DLD1 (cell line): Measurements from ENCODE around the gene COX14.

Experiments used
- in situ Hi-C: cut with HindIII; loops from 2 replicates; pipeline ENCODE4 v1.10.0; 2017; ENCODE audit warnings: low sequenced_read_pairs

COX14 gene

DNA sequence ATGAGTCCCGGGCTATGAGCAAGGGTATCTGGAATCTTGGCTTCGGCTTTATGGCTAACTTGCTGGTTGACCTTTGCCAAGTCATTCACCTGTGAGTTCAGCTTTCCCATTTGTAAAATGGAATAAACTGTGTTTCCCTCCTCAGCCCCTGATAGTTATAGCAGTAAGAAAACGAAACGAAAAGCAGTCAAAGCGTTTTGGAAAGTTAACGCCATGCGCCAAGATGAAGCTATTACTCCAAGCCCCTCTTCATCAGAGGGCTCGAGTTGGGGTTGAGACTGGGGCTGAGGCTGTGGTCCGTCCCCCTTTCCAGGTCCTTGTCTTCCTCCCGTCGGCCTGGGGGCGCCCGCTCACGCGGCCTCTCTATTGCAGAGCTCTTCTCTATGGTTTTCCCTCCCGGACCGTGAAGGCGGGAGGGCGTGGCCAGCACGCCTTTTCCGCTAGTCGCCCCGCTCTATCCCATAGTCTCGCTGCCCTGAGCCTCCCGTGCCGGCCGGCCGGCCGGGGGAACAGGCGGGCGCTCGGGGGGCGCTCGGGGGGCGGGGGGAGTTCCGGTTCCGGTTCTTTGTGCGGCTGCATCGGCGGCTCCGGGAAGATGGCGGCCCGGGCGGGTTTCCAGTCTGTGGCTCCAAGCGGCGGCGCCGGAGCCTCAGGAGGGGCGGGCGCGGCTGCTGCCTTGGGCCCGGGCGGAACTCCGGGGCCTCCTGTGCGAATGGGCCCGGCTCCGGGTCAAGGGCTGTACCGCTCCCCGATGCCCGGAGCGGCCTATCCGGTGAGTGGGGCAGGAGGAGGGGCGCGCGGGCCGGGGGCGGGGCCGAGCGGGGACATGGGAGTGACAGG, 27.0 kb upstream of the COX14 start, which contains the start of gene SMARCD1:
SMARCD1 (plus strand) TSS at position 568 of the 840 bp plus-strand sequence; CDS start at position 596, 28 bp downstream.
- in situ Hi-C loops: no loop called here

- in situ Hi-C loops: no loop called here
Observed at GRCh38 chr12:50085615-50086072, 26.4 kb upstream of the COX14 start.

- in situ Hi-C loops: no loop called here
Observed at GRCh38 chr12:50086148-50086547, 25.9 kb upstream of the COX14 start.

DNA sequence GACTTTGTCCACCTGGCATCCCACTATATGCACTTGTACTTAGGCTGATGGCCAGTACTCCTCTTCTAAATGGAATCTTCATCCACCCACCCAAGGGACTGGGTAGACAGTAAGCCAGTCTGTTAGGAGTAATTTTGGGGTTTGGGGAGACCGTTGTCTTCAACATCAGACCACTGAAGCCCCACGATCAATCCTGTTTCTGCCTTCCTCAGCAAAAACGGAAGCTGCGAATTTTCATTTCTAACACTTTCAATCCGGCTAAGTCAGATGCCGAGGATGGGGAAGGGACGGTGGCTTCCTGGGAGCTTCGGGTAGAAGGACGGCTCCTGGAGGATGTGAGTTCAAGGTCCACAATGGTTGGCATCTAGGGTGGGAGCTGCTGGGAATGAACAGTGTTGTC, 24.9 kb upstream of the COX14 start:
- in situ Hi-C loops: no loop called here

DNA sequence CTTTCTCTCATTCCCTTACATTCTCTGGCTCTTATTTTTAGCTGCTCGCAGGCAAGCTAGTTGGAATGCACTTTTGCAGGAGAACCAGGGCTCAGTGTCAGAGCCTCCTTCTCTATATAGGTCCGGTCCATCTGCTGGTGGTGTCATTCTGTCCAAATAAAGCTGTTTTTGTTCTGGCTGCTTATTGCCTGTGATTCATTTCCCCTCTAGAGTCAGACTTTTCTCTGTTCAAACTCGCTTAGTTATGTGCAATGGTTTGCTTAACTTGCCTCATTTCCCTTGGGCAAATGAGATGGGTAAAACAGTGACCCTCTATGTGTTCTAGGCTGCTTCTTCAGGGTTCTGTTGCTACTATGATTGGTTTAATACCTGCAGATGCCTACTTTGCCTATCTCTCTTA, 24.0 kb upstream of the COX14 start:
- in situ Hi-C loops: no loop called here

DNA sequence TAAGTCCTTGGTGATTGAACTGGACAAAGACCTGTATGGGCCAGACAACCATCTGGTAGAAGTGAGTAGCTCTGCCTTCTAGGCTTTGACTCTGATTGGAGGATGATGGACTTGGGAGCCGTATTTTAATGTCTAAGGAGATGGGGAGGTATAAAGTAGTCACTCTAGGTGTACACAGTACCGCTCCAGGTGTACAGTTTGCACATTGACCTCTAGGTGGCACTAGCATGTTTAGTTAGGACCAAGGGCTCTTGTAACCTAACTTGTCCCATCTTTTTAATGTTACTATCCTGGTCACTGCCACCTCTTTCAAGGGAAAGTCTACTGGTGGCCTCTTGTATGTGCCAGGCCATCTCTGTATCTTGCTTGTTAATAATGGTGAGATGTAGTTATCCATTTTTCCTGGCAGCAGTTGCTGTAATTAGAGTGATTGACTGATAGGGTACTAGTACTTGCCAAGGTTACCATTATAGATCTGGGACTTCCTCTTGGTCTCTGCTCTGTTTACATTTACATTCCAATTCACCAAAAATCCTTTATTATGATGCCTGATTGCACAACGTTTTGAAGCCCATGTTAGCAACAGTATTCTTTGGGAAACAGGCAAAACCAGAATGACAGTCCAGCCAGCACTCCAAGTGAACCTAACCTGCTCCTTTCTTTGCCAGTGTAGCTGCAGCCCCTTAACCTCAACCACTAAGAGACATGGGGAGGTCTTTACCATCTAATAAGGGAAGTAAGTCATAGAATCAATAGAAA, 23.3 kb upstream of the COX14 start:
- in situ Hi-C loops: no loop called here

DNA sequence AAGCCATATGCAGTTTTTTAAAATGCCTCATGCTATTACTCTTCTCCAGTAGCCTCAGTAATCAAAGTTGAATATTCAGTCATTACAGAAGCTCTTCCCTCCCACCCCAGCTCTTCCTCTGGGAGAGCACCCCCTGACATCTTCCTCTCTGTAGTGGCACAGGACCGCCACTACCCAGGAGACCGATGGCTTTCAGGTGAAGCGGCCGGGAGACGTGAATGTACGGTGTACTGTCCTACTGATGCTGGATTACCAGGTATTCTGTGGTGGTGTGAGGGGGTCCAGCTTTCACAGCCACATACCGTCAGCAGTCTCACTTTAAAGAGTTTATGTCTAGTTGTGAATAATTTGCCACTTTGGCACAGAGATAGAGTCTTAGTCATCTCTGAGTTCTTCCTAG, 22.3 kb upstream of the COX14 start:
- in situ Hi-C loops: no loop called here

GRCh38 chr12:50090391-50090790, 21.6 kb upstream of the COX14 start:
- in situ Hi-C loops: no loop called here

DNA sequence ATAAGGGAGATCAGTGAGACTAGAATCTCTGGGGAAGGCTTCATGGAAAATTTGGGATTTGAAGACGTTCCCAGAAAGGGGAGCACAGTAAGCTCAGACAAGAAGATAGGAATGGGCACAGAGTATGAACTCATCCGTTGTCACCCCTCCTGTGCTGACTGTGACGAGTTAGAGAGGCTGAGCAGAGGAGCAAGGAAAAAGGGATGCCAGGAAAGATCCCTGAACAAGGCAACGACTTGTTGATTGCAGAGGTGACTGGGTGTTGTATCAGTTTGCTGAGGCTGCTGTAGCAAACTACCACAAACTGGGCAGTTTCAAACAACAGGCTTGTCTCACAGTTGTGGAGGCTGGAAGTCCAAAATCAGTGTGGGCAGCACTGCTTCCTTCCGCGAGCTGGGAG, 14.1 kb upstream of the COX14 start:
- in situ Hi-C loops: no loop called here

DNA sequence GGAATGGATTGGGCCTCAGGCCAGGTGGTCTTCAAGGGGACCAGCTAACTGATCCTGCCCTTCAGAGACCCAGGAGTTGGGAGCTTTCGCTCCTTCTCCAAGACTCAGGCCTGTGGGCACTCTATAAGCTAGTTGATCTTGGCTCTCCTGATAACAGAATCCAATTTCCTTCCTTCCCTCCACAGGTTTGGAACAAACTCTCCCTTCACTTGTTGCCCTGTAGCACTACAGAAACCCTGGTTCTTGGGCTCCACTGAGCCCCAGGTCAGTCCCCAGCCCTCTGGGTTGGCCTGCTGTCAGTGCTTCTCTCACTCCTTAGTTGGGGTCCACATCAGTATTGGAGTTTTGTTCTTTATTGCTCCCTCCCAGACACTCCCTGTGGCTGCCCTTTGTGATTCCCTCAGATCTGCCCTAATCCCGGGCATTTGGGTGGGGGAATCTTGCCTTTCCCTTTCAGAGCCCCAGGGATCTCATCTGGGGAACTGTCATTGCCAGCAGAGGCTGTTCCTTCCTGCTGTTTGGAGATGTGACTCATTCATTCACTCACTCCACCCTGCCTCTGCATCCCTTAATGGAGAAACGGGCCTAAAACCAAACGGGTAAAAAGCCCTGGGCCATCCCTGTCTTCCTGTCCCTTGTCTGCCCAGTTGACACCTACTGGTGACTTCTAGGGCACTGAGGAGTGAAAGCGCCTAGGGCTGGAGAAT, 12.6 kb upstream of the COX14 start:
- in situ Hi-C loops: no loop called here

DNA sequence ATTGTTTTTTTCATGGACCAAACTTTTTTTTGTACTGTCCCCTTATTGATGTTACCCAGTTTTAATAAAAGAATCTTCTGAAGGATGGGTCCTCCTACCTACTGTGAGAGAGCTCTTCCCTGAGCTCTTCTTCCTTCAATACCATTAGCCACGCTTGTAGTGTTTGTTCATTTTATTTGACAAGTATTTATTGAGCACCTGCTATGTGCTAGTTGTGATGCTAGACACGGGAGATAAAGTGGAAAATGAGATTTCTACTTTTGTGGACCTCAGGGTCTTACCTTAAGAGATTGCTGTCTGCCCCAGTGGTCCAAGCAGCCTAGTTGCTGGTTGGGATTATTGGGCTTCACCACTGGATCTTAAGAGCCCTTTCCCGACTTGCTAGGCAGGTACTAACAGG, 11.5 kb upstream of the COX14 start:
- in situ Hi-C loops: no loop called here

- in situ Hi-C loops: no loop called here
Observed at GRCh38 chr12:50101663-50102062, 10.4 kb upstream of the COX14 start.

DNA sequence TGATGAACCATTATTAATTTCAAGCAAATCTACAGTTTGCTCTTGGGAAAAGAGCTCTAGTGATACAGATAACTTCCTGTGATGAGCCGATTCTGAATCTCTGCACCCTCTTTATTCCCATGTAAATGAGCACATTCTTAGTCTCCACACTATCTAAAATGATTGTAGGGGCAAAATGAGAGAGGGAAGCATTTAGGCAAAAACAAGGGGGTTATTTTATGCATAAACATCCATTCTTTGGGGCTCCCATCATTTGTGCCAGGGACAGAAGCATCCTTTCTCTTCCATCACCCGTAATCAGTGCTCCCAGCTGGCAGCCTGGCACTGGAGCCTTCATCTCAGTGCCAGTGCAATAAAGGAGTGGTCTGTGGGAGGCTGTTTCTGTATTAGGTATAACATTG, 9.9 kb upstream of the COX14 start:
- in situ Hi-C loops: no loop called here

GRCh38 chr12:50102646-50103309, 9.3 kb upstream of the COX14 start:
- in situ Hi-C loops: no loop called here

GRCh38 chr12:50103351-50103750, 8.7 kb upstream of the COX14 start:
- in situ Hi-C loops: no loop called here

GRCh38 chr12:50103767-50104321, 8.2 kb upstream of the COX14 start, which contains the start of gene GPD1:
Gene GPD1, plus strand, starts transcription at chr12:50104008. Its CDS starts 43 bp downstream, at chr12:50104051.
- in situ Hi-C loops: no loop called here

DNA sequence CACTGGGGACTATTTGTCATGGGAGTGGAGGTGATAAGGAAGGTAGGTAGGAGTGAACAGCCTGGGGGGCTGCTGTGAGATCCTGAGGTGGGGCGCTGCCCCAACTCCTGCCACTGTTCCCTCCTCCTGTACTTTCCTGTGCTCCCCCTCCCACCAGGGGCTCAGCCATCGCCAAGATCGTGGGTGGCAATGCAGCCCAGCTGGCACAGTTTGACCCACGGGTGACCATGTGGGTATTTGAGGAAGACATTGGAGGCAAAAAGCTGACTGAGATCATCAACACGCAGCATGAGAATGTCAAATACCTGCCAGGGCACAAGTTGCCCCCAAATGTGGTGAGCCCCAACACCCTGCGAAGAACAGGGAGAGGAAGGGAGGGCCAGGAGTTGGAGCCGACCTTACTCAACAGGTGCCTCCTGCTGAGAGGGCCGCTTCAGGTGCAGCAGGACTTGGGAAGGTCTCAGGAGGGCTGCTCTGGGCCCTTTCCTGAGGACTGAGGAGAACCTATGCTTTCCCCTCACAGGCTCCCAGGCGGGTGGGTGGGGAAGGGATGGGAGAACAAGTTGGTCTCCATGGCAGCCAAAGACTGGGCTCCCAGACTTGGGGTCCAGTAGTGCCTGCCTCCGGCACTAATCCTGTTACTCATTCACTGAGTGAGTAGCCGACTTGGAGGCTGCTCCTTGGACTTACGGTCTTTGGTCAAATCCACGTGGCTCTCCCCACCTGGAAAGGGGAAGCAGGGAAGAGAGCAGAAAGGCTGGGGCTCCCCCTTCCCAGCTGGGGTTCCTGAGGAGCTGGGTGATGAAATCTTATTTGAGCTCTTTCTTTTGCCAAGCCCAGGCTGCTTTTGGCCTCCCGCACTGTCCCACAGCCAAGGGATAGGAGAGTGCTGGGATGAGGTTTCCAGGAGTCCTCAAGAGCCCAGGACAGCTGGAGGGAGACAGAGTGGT, 7.3 kb upstream of the COX14 start:
- in situ Hi-C loops: no loop called here

GRCh38 chr12:50105913-50106450, 6.1 kb upstream of the COX14 start:
- in situ Hi-C loops: no loop called here

- in situ Hi-C loops: no loop called here
Observed at GRCh38 chr12:50106907-50107306, 5.1 kb upstream of the COX14 start.
